Progenitor cell of endocrine pancreas (in vitro differentiated cells): ENCODE measurements around the gene GIMD1. TPM values are rescaled to one million over a fixed set of nuclear protein-coding genes. Genes with fewer than 3 reads are reported as not detected.
A peak's percentile ranks its signal among the peaks of the same experiment; 100 is the strongest.

Experiments used
- DNase-seq: peaks from one replicate; pipeline ENCODE4 v3.0.0; 2021; ENCODE audit warnings: low spot score; ENCODE audit not compliant: unreplicated experiment
- H3K27ac Mint-ChIP-seq: 2 replicates; pipeline ENCODE4 v1.8.0; 2021; ENCODE audit warnings: mild to moderate bottlenecking, moderate library complexity, mixed read lengths
- H3K27me3 Mint-ChIP-seq: 2 replicates; pipeline ENCODE4 v1.8.0; 2021; ENCODE audit warnings: mixed read lengths
- H3K36me3 Mint-ChIP-seq: 2 replicates; pipeline ENCODE4 v1.8.0; 2022; ENCODE audit warnings: mixed read lengths; ENCODE audit not compliant: insufficient read depth
- H3K4me1 Mint-ChIP-seq: 2 replicates; pipeline ENCODE4 v1.8.0; 2021; ENCODE audit warnings: low read depth, mixed read lengths
- H3K4me3 Mint-ChIP-seq: 2 replicates; pipeline ENCODE4 v1.8.0; 2021; ENCODE audit warnings: low read depth, mild to moderate bottlenecking, moderate library complexity, mixed read lengths
- H3K9me3 Mint-ChIP-seq: 2 replicates; pipeline ENCODE4 v1.8.0; 2021; ENCODE audit warnings: low read depth, mixed read lengths
- total RNA-seq: library from RNA; stranded (reverse); gene quantifications from 2 replicates; pipeline ENCODE4 v1.2.1, GENCODE V29; 2021
- TF ChIP-seq, protein P1 (sequence below): fragments of 200-600 bp; sonication (generic); IDR thresholded peaks from one replicate; pipeline ENCODE4 v1.5.0; 2021; ENCODE audit warnings: antibody characterized with exemption, mild to moderate bottlenecking; ENCODE audit not compliant: unreplicated experiment

GIMD1 gene
- total RNA-seq, 1 donor from 2014 or later = not detected

DNA sequence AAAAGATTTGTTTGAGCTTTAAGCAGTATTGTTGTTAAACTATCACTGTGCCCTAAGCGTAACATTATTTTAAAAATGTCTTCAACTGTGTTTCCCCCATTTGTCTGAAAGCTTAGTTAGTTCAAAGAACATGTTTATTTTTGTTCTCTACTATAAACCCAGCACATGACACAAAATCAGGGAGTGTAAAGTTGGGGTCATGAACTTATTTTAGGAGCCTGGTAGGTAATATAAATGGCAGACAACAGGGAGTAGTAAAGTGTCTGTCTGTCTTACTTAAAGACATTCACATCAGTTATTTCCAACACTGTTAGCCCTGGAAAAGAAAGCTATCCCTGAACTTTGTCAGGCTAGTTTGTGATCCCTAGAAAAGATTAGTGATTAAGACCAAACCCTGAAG is 48.3 kb downstream of the GIMD1 start:
- H3K27ac Mint-ChIP-seq = peak overlapping the region; percentile 49

GRCh38 chr4:106318511-106318910 is 50.1 kb downstream of the GIMD1 start:
- H3K27ac Mint-ChIP-seq = no peak overlapping the region
- no peaks in the 10 kb centered on the region for H3K27me3 Mint-ChIP-seq
- no peak for DNase-seq
- TF ChIP-seq, protein P1, sequence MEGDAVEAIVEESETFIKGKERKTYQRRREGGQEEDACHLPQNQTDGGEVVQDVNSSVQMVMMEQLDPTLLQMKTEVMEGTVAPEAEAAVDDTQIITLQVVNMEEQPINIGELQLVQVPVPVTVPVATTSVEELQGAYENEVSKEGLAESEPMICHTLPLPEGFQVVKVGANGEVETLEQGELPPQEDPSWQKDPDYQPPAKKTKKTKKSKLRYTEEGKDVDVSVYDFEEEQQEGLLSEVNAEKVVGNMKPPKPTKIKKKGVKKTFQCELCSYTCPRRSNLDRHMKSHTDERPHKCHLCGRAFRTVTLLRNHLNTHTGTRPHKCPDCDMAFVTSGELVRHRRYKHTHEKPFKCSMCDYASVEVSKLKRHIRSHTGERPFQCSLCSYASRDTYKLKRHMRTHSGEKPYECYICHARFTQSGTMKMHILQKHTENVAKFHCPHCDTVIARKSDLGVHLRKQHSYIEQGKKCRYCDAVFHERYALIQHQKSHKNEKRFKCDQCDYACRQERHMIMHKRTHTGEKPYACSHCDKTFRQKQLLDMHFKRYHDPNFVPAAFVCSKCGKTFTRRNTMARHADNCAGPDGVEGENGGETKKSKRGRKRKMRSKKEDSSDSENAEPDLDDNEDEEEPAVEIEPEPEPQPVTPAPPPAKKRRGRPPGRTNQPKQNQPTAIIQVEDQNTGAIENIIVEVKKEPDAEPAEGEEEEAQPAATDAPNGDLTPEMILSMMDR = no peak
- no peak overlapping the region for H3K4me3 Mint-ChIP-seq
- H3K4me1 Mint-ChIP-seq = peaks cover 17% of the 10 kb centered on the region
- H3K36me3 Mint-ChIP-seq = peaks cover 16% of the 10 kb centered on the region
- H3K9me3 Mint-ChIP-seq = no peaks in the 10 kb centered on the region

More for the DNA sequence above, 48.3 kb downstream of the GIMD1 start:
- Mint-ChIP-seq H3K4me3 (no peak overlapping the region), H3K36me3 (peaks cover 16% of the 10 kb centered on the region), H3K27me3 (no peaks in the 10 kb centered on the region), H3K4me1 (peaks cover 7% of the 10 kb centered on the region), H3K9me3 (no peaks in the 10 kb centered on the region)
- TF ChIP-seq, protein P1 = no peak
- no peak for DNase-seq

DNA sequence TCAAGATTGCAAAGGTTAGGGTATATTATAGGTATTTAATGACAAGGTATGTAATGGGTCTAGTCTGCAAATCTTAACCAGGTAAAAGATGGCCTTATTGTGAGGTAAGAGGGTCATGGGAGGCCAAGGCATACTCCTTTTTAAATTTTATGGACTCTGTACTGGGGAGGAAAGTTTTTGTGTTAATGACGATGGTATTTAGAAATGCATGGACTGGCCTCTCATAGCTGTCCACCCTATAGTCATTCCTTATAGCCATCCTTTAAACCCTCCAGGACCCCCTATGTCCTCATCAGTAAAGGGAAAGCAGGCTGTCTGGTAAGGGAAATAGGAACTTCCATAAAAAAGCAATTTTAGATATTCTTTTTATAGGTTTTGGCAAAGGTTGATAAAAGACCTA is 50.8 kb downstream of the GIMD1 start:
- H3K36me3 Mint-ChIP-seq = peaks cover 16% of the 10 kb centered on the region
- H3K9me3 Mint-ChIP-seq = no peaks in the 10 kb centered on the region
- H3K4me1 Mint-ChIP-seq = peaks cover 18% of the 10 kb centered on the region
- no peak overlapping the region for H3K27ac Mint-ChIP-seq
- DNase-seq = no peak
- no peaks in the 10 kb centered on the region for H3K27me3 Mint-ChIP-seq
- TF ChIP-seq, protein P1 = no peak
- H3K4me3 Mint-ChIP-seq = no peak overlapping the region

DNA sequence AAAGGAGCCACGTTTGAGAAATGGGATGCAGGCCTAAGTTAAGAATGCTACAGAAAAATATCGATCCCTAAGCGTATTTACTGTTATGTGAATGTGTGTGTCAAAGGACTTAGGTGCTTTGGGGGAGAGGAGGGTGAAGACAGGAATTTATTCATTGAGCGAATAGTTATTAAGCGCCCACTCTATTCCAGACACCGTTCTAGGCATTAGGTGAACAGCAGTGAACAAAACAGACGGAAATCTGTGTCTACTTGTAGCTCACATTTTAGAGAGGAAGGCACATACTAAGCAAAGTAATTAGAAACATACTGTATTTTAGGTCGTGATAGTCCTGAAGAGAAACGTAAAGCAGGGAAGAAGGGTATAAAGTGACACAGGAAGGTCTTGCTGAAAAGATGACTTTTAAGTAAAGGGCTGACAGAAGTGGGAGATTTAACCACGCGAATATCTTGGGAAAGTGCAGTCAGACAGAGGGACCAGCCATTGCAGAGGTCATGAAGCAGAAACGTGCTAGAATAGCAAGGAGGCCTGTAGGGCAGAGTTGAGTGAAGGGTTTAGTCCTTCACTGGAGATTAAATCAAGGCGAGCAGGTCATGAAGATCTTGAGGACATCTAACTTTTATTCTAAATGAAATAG is 51.7 kb downstream of the GIMD1 start:
- Mint-ChIP-seq H3K36me3 (peaks cover 14% of the 10 kb centered on the region), H3K27ac (no peak overlapping the region), H3K4me3 (no peak overlapping the region), H3K4me1 (peaks cover 17% of the 10 kb centered on the region), H3K27me3 (no peaks in the 10 kb centered on the region), H3K9me3 (no peaks in the 10 kb centered on the region)
- TF ChIP-seq, protein P1 = no peak
- no peak for DNase-seq

DNA sequence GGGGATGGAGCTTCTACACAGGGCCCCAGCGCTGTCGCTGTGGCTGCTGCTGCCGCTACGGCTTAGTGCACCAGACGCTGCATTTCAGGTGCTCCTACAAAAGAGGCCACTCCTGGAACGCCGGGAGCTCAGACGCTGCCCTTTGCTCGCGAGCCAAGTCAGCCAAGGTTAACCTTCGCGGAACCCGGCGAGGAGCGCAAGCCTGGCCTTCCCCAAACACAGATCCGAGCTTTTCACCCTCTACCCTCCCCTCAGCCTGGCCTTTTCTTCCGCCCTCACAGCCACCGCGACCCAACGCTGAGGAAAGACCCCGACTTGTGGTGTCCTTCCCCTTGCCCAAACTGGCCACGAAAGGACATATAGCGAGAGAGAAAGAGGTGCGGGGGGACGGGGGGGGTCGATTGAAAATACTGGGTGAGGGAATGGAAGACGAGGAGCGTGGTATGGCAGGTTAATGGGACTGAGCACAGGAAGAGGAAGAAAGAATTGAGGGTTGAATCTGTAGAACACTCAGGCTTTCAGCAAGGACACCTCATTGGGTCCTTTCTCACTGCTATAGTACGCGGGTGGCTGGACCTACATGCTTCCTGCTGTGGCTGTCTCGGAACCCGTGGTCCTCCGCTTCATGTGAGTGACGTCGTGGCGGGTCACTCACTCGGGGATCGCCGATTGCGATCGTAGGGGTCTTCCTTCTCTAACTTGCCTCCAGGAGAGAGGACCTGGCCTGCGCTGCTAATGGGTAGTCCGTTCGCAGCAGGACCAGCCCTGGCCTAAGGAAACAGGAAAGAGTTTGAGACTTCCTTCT is 52.4 kb downstream of the GIMD1 start, which contains the start of the genes AIMP1 and TBCK:
AIMP1 (plus strand) TSS at position 583 of the 805 bp plus-strand sequence. CDS start 8,460 bp downstream, outside the sequence.
TBCK (minus strand) TSS at position 242 of the 805 bp plus-strand sequence. CDS start 7,249 bp downstream, outside the sequence.
- peak; percentile 77 for DNase-seq
- Mint-ChIP-seq H3K36me3 (peaks cover 11% of the 10 kb centered on the region), H3K4me3 (no peak within 1 kb of the TSS), H3K27ac (peak within 1 kb of the TSS; percentile 89), H3K27me3 (no peaks in the 10 kb centered on the region), H3K4me1 (peaks cover 14% of the 10 kb centered on the region), H3K9me3 (no peaks in the 10 kb centered on the region)
- TF ChIP-seq, protein P1 = no peak
